Gastroesophageal sphincter (tissue), 3 donors: Measurements from ENCODE around the gene ADAMTS17.

Experiments used
- CTCF ChIP-seq, 4 experiments: fragments of 200-600 bp in 2 of 4; fragments of 450-650 bp in 2 of 4; sonication (generic) in 1 of 4; IDR thresholded peaks; one replicate each; pipeline ENCODE4 v1.5.1; 2017 to 2019; ENCODE audit warnings: antibody characterized with exemption in 4 of 4, mild to moderate bottlenecking in 2 of 4, moderate library complexity in 2 of 4
- POLR2A ChIP-seq, 2 donors: fragments of 450-650 bp; IDR thresholded peaks; one replicate each; pipeline ENCODE4 v1.6.1; 2017; ENCODE audit warnings: antibody characterized with exemption in 2 of 2, mild to moderate bottlenecking in 2 of 2, moderate library complexity in 1 of 2
- POLR2AphosphoS5 ChIP-seq: sonication (generic); formaldehyde crosslinking; IDR thresholded peaks from one replicate; pipeline ENCODE4 v1.6.1; 2017; ENCODE audit warnings: antibody characterized with exemption

- TF ChIP-seq POLR2A (IDR thresholded peaks at IDR 0.05) (no peak), CTCF (IDR thresholded peaks at IDR 0.05) (no peak), POLR2AphosphoS5 (no peak)
Measured at GRCh38 chr15:100081454-100081853, 260.3 kb downstream of the ADAMTS17 start.
